OCI-LY7 (cell line): ENCODE results near the gene NALCN. TPM values are rescaled to one million over a fixed set of nuclear protein-coding genes. Genes with fewer than 3 reads are reported as not detected.

Source experiments
- BruUV-seq: library from RNA; stranded (reverse); fragments of 400-500 nt; replicated peaks from 2 replicates; lab custom pipeline; 2021; lab: Mats Ljungman, UMichigan
- CTCF ChIA-PET: fragments of 300-600 bp; sonication (Branson Sonifier 250); formaldehyde crosslinking; loops from one replicate; lab custom pipeline; 2022; ENCODE audit warnings: antibody characterized with exemption; ENCODE audit not compliant: unreplicated experiment; lab: Charles Lee
- POLR2A ChIA-PET: fragments of 300-600 bp; sonication (Branson Sonifier 250); formaldehyde crosslinking; loops from one replicate; lab custom pipeline; 2022; ENCODE audit warnings: antibody characterized with exemption; lab: Charles Lee
- DNase-seq: peaks from one replicate; pipeline ENCODE4 v3.0.0-alpha.2; 2015; ENCODE audit warnings: low spot score
- H2AFZ ChIP-seq: fragments of 200-600 bp; sonication (generic), shearing (Covaris generic); 2 replicates; pipeline ENCODE4 v1.6.1; 2014; ENCODE audit warnings: mild to moderate bottlenecking, antibody characterized with exemption, low read length, moderate library complexity
- H3K27ac ChIP-seq: fragments of 200-600 bp; sonication (generic); 2 replicates; pipeline ENCODE4 v1.5.1; 2014; ENCODE audit warnings: mixed run types, low read depth, mild to moderate bottlenecking, moderate library complexity, low read length, inconsistent platforms; ENCODE audit not compliant: poor library complexity, severe bottlenecking
- H3K36me3 ChIP-seq: fragments of 200-600 bp; sonication (generic); 2 replicates; pipeline ENCODE4 v1.6.1; 2014; ENCODE audit warnings: mild to moderate bottlenecking, antibody characterized with exemption, low read length, moderate library complexity, mixed read lengths; ENCODE audit not compliant: insufficient read depth
- H3K4me1 ChIP-seq: fragments of 200-600 bp; sonication (generic); 2 replicates; pipeline ENCODE4 v1.5.1; 2014; ENCODE audit warnings: mild to moderate bottlenecking, low read length; ENCODE audit not compliant: insufficient read depth, poor library complexity, severe bottlenecking
- H3K4me2 ChIP-seq: fragments of 200-600 bp; sonication (generic); 2 replicates; pipeline ENCODE4 v1.6.1; 2014; ENCODE audit warnings: mild to moderate bottlenecking, low read length
- H3K4me3 ChIP-seq: fragments of 200-600 bp; sonication (generic); 2 replicates; pipeline ENCODE4 v1.5.1; 2014; ENCODE audit warnings: mild to moderate bottlenecking, low read depth, low read length; ENCODE audit not compliant: poor library complexity, severe bottlenecking
- H3K79me2 ChIP-seq: fragments of 200-600 bp; sonication (generic); 2 replicates; pipeline ENCODE4 v1.6.1; 2016; ENCODE audit warnings: low read depth, mild to moderate bottlenecking, low read length, moderate library complexity, mixed read lengths; ENCODE audit not compliant: insufficient read depth
- H3K9me2 ChIP-seq: fragments of 200-600 bp; sonication (generic); 2 replicates; pipeline ENCODE4 v1.6.1; 2016; ENCODE audit warnings: mild to moderate bottlenecking, low read length, mixed read lengths; ENCODE audit not compliant: insufficient read depth
- H3K9me3 ChIP-seq: fragments of 200-600 bp; sonication (generic); 2 replicates; pipeline ENCODE4 v1.6.1; 2014; ENCODE audit warnings: mild to moderate bottlenecking, mixed run types, low read length, mixed read lengths
- H4K20me1 ChIP-seq: fragments of 200-600 bp; sonication (generic); 2 replicates; pipeline ENCODE4 v1.6.1; 2014; ENCODE audit warnings: mild to moderate bottlenecking, antibody characterized with exemption, low read length, moderate library complexity, mixed read lengths; ENCODE audit not compliant: insufficient read depth
- EZH2phosphoT487 ChIP-seq: fragments of 200-600 bp; sonication (generic); IDR thresholded peaks from 2 replicates; pipeline ENCODE4 v1.6.1; 2018; ENCODE audit warnings: low read depth, borderline replicate concordance, mild to moderate bottlenecking, mixed run types, antibody characterized with exemption, low read length, moderate library complexity, mixed read lengths
- intact Hi-C: fragments of 100-400 bp; cut with micrococcal nuclease; formaldehyde crosslinking; loops from one replicate; pipeline ENCODE4 v1.10.0; 2022; ENCODE audit not compliant: unreplicated experiment
- total RNA-seq, 2 experiments: library from RNA; depleted of rRNA in 1 of 2; stranded (reverse); fragments of >200 nt in 1 of 2; shearing (Covaris generic) in 1 of 2; gene quantifications; 2 replicates each; pipeline ENCODE4 v1.2.3, GENCODE V29; 2014 to 2022
- TF ChIP-seq, protein P1 (sequence below): fragments of 200-600 bp; sonication (generic); conservative IDR thresholded peaks from 2 replicates; pipeline ENCODE4 v1.5.1; 2014; ENCODE audit warnings: mild to moderate bottlenecking, antibody characterized with exemption, low read length, moderate library complexity, mixed read lengths

Gene NALCN
- total RNA-seq, 2 experiments from 2014 or later = not detected

DNA sequence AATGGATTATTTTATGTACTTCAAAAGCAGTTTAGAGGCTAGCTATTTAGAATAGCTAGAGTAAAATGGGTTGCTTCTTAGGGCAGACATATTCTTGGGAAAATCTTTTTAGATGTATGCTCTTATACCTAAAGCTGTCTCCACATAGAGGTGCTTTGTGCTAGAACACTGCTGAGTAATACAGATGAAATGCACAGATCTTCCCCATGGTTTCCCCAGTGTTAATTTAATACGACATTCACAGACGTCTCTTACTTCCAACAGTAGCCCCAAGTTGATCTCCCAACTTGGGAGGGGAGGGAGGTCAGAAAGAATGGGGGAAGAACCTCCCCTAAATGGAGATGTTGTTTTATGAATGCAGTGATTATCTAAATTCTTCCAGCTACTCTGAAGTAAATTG, 16.9 kb downstream of the NALCN start:
- DNase-seq = no peak
- no peak overlapping the region for H3K27ac ChIP-seq
- BruUV-seq = no TSS peak
- no peaks in the 10 kb centered on the region for H3K36me3 ChIP-seq
- no peaks in the 10 kb centered on the region for H3K79me2 ChIP-seq
- no peak for TF ChIP-seq EZH2phosphoT487
- TF ChIP-seq, protein P1, sequence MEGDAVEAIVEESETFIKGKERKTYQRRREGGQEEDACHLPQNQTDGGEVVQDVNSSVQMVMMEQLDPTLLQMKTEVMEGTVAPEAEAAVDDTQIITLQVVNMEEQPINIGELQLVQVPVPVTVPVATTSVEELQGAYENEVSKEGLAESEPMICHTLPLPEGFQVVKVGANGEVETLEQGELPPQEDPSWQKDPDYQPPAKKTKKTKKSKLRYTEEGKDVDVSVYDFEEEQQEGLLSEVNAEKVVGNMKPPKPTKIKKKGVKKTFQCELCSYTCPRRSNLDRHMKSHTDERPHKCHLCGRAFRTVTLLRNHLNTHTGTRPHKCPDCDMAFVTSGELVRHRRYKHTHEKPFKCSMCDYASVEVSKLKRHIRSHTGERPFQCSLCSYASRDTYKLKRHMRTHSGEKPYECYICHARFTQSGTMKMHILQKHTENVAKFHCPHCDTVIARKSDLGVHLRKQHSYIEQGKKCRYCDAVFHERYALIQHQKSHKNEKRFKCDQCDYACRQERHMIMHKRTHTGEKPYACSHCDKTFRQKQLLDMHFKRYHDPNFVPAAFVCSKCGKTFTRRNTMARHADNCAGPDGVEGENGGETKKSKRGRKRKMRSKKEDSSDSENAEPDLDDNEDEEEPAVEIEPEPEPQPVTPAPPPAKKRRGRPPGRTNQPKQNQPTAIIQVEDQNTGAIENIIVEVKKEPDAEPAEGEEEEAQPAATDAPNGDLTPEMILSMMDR = no peak
- H3K4me1 ChIP-seq = no peaks in the 10 kb centered on the region
- no peaks in the 10 kb centered on the region for H3K9me2 ChIP-seq
- no peaks in the 10 kb centered on the region for H3K9me3 ChIP-seq
- no peaks in the 10 kb centered on the region for H4K20me1 ChIP-seq
- intact Hi-C loops = no loop called here
- H3K4me3 ChIP-seq = no peak overlapping the region
- ChIA-PET POLR2A (interaction anchor here (0.6 kb wide), 1 partner anchor 671 kb away, joined by 5 read pairs; no protein-coding TSS in a partner anchor), CTCF (no interaction called here)
- H3K4me2 ChIP-seq = no peak overlapping the region
- H2AFZ ChIP-seq = no peak overlapping the region

DNA sequence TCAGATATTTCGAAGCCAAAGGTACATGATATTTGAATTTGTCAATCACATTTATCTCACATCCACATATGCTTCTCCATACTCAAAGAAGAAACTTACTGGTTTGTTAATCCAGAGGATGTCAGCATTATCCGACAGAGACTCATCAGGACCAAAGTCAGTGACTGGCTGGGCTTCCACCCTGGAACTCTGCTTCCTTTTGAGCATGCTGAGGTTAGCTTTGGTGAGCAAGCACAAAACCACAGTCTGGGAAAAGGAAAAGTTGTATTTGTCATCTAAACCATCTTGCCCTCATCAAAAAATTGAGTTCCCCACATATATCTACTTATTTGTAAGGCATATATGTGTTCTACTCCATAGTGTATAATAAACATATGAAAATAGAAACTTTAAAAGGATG, 17.4 kb downstream of the NALCN start:
- no peaks in the 10 kb centered on the region for H3K4me1 ChIP-seq
- H4K20me1 ChIP-seq = no peaks in the 10 kb centered on the region
- no TSS peak for BruUV-seq
- ChIA-PET CTCF (no interaction called here), POLR2A (interaction anchor here (0.6 kb wide), 1 partner anchor 671 kb away, joined by 5 read pairs; no protein-coding TSS in a partner anchor)
- H3K79me2 ChIP-seq = no peaks in the 10 kb centered on the region
- intact Hi-C loops = no loop called here
- H3K9me2 ChIP-seq = no peaks in the 10 kb centered on the region
- H3K4me2 ChIP-seq = no peak overlapping the region
- H3K9me3 ChIP-seq = no peaks in the 10 kb centered on the region
- no peak overlapping the region for H3K27ac ChIP-seq
- no peak for TF ChIP-seq EZH2phosphoT487
- TF ChIP-seq, protein P1 = no peak
- no peaks in the 10 kb centered on the region for H3K36me3 ChIP-seq
- H3K4me3 ChIP-seq = no peak overlapping the region
- H2AFZ ChIP-seq = no peak overlapping the region
- no peak for DNase-seq

DNA sequence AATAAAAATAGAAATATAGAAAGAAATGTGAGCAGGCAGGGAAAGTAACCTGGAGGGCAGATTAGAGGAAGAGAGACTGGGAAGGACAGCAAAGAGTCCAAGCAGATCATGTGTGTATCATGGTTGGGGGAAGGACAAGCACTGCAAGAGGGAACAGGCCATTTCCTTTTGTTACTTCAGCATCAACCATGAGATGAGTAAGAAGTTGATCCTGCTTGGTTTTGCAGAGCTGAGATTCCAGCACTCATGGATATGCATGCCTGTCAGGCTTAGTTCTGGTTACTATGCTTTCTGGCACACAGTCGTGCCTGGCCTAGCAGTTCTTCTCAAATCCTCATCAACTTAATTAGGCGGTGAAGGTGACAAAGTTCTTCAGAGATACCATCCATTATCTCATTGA, 18.1 kb downstream of the NALCN start:
- intact Hi-C loops = no loop called here
- TF ChIP-seq, protein P1 = no peak
- TF ChIP-seq EZH2phosphoT487 = no peak
- Histone ChIP-seq H3K4me2 (no peak overlapping the region), H3K27ac (no peak overlapping the region), H4K20me1 (no peaks in the 10 kb centered on the region), H2AFZ (no peak overlapping the region), H3K4me1 (no peaks in the 10 kb centered on the region), H3K4me3 (no peak overlapping the region), H3K36me3 (no peaks in the 10 kb centered on the region), H3K9me2 (no peaks in the 10 kb centered on the region), H3K9me3 (no peaks in the 10 kb centered on the region), H3K79me2 (no peaks in the 10 kb centered on the region)
- no TSS peak for BruUV-seq
- no peak for DNase-seq
- CTCF ChIA-PET = no interaction called here
- POLR2A ChIA-PET = no interaction called here
